Upper lobe of left lung (tissue), 6 donors: ENCODE results near the gene DNAJC17. TPM values are rescaled to one million over a fixed set of nuclear protein-coding genes. Genes with fewer than 3 reads are reported as not detected.

Source experiments
- ATAC-seq, 2 donors: fragments of 200-7000 bp; cut with Tn5 transposase; one replicate each; pipeline ENCODE4 v1.9.1; 2022; ENCODE audit warnings: mild to moderate bottlenecking in 2 of 2, moderate library complexity in 2 of 2; ENCODE audit not compliant: low FRiP score in 2 of 2
- DNase-seq, 2 donors: peaks; one replicate each; pipeline ENCODE4 v3.0.0-alpha.2; 2019 to 2020
- H3K27ac ChIP-seq, 4 donors: fragments of 200-600 bp; sonication (generic); one replicate each; pipeline ENCODE4 v1.5.1; 2016 to 2019
- H3K27me3 ChIP-seq, 4 donors: fragments of 200-600 bp; sonication (generic); one replicate each; pipeline ENCODE4 v1.5.1; 2017 to 2019
- H3K36me3 ChIP-seq, 4 donors: fragments of 200-600 bp; sonication (generic); one replicate each; pipeline ENCODE4 v1.5.1; 2016 to 2019
- H3K4me1 ChIP-seq, 4 donors: fragments of 200-600 bp; sonication (generic); one replicate each; pipeline ENCODE4 v1.5.1; 2018 to 2019
- H3K4me3 ChIP-seq, 4 donors: fragments of 200-600 bp; sonication (generic); one replicate each; pipeline ENCODE4 v1.5.1; 2017 to 2019; ENCODE audit warnings: mild to moderate bottlenecking in 2 of 4, moderate library complexity in 1 of 4
- H3K9me3 ChIP-seq, 4 donors: fragments of 200-600 bp; sonication (generic); one replicate each; pipeline ENCODE4 v1.5.1; 2018 to 2019
- CTCF ChIP-seq, 6 experiments: fragments of 450-650 bp in 4 of 6; fragments of 200-600 bp in 2 of 6; sonication (generic) in 2 of 6; IDR thresholded peaks; one replicate each; pipeline ENCODE4 v1.5.1; 2016 to 2019; ENCODE audit warnings: antibody characterized with exemption in 6 of 6
- EP300 ChIP-seq, 4 donors: sonication (generic); formaldehyde crosslinking; IDR thresholded peaks; one replicate each; pipeline ENCODE4 v1.5.1; 2017; ENCODE audit warnings: antibody characterized with exemption in 4 of 4, control low read depth in 2 of 4
- POLR2A ChIP-seq, 4 donors: fragments of 450-650 bp; IDR thresholded peaks; one replicate each; pipeline ENCODE4 v1.5.1; 2016 to 2017; ENCODE audit warnings: antibody characterized with exemption in 4 of 4, mild to moderate bottlenecking in 2 of 4
- POLR2AphosphoS5 ChIP-seq, 2 donors: sonication (generic); formaldehyde crosslinking; IDR thresholded peaks; one replicate each; pipeline ENCODE4 v1.5.1; 2017; ENCODE audit warnings: antibody characterized with exemption in 2 of 2
- WGBS, 2 donors: methylation state at CpG; one replicate each; pipeline ENCODE4 v1.1.5; 2017 to 2018; 5-methylcytosine and 5-hydroxymethylcytosine counted together
- total RNA-seq, 6 donors: library from RNA; depleted of rRNA in 4 of 6; stranded (reverse); fragments of >200 nt in 4 of 6; gene quantifications; one replicate each; pipeline versions ENCODE4 v1.1.0 to v1.2.1, GENCODE V29; 2016 to 2021
- donor health status: DM: no; HTN: no; CAD: no; lungs with moderate emphysema.
- donor health status: DM: no; HTN: yes; CAD: no; lungs with severe emphysema.

The DNAJC17 gene
- total RNA-seq, 6 donors from 2014 or later = 15.4 to 51.3 (median 30.0) TPM

- peaks cover 9 to 16% (median 14%) of the 10 kb centered on the region in 4 donors for H3K4me1 ChIP-seq
- peak; percentile 72 to 92 for ATAC-seq
- no peaks in the 10 kb centered on the region for H3K9me3 ChIP-seq
- WGBS, 2 donors = 65 to 76% methylated on average over 7 to 8 of the region's 8 CpGs
- H3K27me3 ChIP-seq = no peaks in the 10 kb centered on the region
- no peak overlapping the region for H3K27ac ChIP-seq
- peak; percentile 50 to 87 (median 66) for TF ChIP-seq CTCF (IDR thresholded peaks at IDR 0.05)
- TF ChIP-seq POLR2AphosphoS5 (IDR thresholded peaks at IDR 0.05) = no peak
- peak; percentile 70 to 89 for DNase-seq
- H3K36me3 ChIP-seq = peaks cover 10 to 25% (median 15%) of the 10 kb centered on the region in 4 donors
- no peak overlapping the region for H3K4me3 ChIP-seq
Measured at GRCh38 chr15:40782609-40783227, 24.6 kb downstream of the DNAJC17 start.

DNA sequence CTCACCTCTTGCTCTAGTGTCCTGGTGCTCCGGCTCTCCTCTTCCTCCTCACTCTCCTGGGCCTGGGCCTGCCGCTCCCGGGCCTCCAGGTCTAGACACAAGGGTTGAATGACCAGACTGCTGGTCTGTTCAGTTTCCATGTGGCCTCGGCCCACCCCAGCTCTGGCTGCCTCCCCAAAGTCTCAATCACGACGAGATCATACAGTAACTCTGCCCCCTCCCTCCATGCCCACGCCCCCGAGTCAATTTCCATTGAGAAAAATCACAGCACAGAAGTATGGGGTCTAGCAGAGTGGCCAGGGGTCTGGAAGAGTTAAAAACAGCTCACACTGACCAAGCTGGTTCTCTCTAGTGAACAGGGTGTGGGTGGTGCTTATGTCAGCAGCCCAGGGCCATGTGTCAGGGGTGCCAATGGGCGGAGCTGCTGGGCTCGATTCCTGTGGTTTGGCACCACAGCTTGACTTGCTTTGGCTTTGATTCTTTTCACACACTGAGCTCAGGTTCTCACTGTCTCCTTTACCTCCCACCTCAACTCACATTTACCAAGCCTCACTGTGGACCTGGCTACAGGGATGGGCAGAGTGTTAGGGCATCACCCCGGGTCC, 30.6 kb downstream of the DNAJC17 start:
- Histone ChIP-seq H3K27ac (peak overlapping the region in 2 of 4 donors; percentile 58 to 70), H3K36me3 (peaks cover 15 to 80% (median 63%) of the 10 kb centered on the region in 4 donors)

GRCh38 chr15:40775740-40776536, 31.3 kb downstream of the DNAJC17 start:
- TF ChIP-seq CTCF (IDR thresholded peaks at IDR 0.05) (no peak), EP300 (IDR thresholded peaks at IDR 0.05) (no peak), POLR2A (IDR thresholded peaks at IDR 0.05) (no peak), POLR2AphosphoS5 (IDR thresholded peaks at IDR 0.05) (no peak)
- H3K9me3 ChIP-seq = no peaks in the 10 kb centered on the region
- no peak overlapping the region for H3K4me3 ChIP-seq
- peaks cover 0 to 12% (median 6%) of the 10 kb centered on the region in 4 donors for H3K4me1 ChIP-seq
- ATAC-seq (no peak), DNase-seq (no peak)
- WGBS, 2 donors = 94 to 95% methylated on average over 10 to 12 of the region's 14 CpGs
- peak overlapping the region in 2 of 4 donors; percentile 58 to 70 for H3K27ac ChIP-seq
- peaks cover 15 to 84% (median 65%) of the 10 kb centered on the region in 4 donors for H3K36me3 ChIP-seq
- H3K27me3 ChIP-seq = no peaks in the 10 kb centered on the region

More for the DNA sequence above, 30.6 kb downstream of the DNAJC17 start:
- Histone ChIP-seq H3K9me3 (no peaks in the 10 kb centered on the region), H3K4me3 (no peak overlapping the region), H3K4me1 (peaks cover 0 to 12% (median 5%) of the 10 kb centered on the region in 4 donors), H3K27me3 (no peaks in the 10 kb centered on the region)
- WGBS, 2 donors = 70 to 79% methylated on average over 11 of the region's 11 CpGs
- ATAC-seq = peak; percentile 59 to 87
- TF ChIP-seq POLR2A (IDR thresholded peaks at IDR 0.05) (no peak), CTCF (IDR thresholded peaks at IDR 0.05) (no peak), POLR2AphosphoS5 (IDR thresholded peaks at IDR 0.05) (no peak)
- DNase-seq = peak; percentile 44 to 90

DNA sequence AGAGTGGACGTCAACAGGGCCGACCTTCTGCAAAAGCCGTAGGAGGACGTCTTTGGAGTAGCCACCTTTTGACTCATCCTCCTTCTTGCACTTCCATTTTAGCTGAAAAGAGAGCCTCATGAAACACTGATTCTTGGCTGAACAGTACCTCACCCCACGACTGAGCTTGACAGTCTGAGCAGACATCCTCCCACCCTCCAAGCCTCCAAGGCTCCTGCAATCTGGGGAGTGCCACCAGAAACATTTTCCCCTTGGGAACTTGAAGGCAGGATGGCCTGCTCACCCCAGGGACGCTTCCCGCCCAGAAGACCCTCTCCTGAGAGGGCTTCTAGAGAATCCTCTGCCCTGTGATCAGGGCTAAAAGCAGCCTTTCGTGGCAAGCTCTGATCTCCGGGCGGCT, 32.3 kb downstream of the DNAJC17 start:
- Histone ChIP-seq H3K27me3 (no peaks in the 10 kb centered on the region), H3K9me3 (no peaks in the 10 kb centered on the region), H3K27ac (no peak overlapping the region), H3K4me1 (peaks cover 0 to 21% (median 13%) of the 10 kb centered on the region in 4 donors), H3K36me3 (peaks cover 15 to 91% (median 68%) of the 10 kb centered on the region in 4 donors), H3K4me3 (no peak overlapping the region)
- TF ChIP-seq EP300 (IDR thresholded peaks at IDR 0.05) = no peak
- no peak for TF ChIP-seq POLR2A (IDR thresholded peaks at IDR 0.05)
- no peak for TF ChIP-seq CTCF (IDR thresholded peaks at IDR 0.05)
- TF ChIP-seq POLR2AphosphoS5 (IDR thresholded peaks at IDR 0.05) = no peak
- no peak for ATAC-seq
- DNase-seq = no peak
- 92 to 93% methylated on average over 10 of the region's 10 CpGs for WGBS, 2 donors
